PFSK-1 (cell line): Measurements from ENCODE around the gene CCDC134.

Source experiments
- FOXP2 ChIP-seq: optimal IDR thresholded peaks from 2 replicates; pipeline ENCODE3; 2011; ENCODE audit warnings: borderline replicate concordance, control low read depth, inconsistent platforms; ENCODE audit not compliant: insufficient read depth; ENCODE audit errors: extremely low read length, extremely low read depth
- POLR2AphosphoS5 ChIP-seq: IDR thresholded peaks from 2 replicates; pipeline ENCODE4 v1.6.1; 2012; ENCODE audit warnings: low read depth, mild to moderate bottlenecking, control low read depth, low read length, moderate library complexity
- SIN3A ChIP-seq: IDR thresholded peaks from 2 replicates; pipeline ENCODE4 v1.6.1; 2012; ENCODE audit warnings: mild to moderate bottlenecking, low read length, moderate library complexity, borderline replicate concordance; ENCODE audit not compliant: insufficient read depth
- TAF1 ChIP-seq: IDR thresholded peaks from 2 replicates; pipeline ENCODE4 v1.6.1; 2012; ENCODE audit warnings: low read length, control low read depth, borderline replicate concordance; ENCODE audit not compliant: insufficient read depth
- TF ChIP-seq, protein P1 (sequence below), 2 experiments: IDR thresholded peaks; 2 replicates each; pipeline versions ENCODE4 v1.6.1 to v1.8.0; 2011 to 2012; ENCODE audit warnings: low read depth in 2 of 2, low read length in 2 of 2, control low read depth in 1 of 2, inconsistent platforms in 1 of 2, mild to moderate bottlenecking in 1 of 2, moderate library complexity in 1 of 2; ENCODE audit not compliant: insufficient read depth in 1 of 2

Gene CCDC134

DNA sequence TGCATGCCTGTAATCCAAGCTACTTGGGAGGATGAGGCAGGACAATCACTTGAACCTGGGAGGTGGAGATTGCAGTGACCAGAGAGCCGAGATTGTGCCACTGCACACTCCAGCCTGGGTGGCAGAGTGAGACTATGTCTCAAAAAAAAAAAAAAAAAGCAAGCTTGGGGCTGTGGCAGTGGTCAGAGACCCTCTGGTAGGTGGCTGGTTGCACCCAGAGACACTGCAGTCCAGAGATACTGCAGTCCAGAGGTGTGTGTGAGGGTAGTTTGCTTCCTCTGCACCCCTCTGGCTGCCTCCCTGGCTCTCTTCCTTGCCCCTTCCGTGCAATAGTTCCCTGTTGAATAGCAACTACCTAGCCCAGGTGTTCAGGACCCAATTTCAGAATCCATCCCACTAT is 1.7 kb upstream of the CCDC134 start:
- no peak for TF ChIP-seq POLR2AphosphoS5
- TF ChIP-seq SIN3A: no peak
- no peak for TF ChIP-seq FOXP2
- TF ChIP-seq TAF1: no peak
- TF ChIP-seq, protein P1, sequence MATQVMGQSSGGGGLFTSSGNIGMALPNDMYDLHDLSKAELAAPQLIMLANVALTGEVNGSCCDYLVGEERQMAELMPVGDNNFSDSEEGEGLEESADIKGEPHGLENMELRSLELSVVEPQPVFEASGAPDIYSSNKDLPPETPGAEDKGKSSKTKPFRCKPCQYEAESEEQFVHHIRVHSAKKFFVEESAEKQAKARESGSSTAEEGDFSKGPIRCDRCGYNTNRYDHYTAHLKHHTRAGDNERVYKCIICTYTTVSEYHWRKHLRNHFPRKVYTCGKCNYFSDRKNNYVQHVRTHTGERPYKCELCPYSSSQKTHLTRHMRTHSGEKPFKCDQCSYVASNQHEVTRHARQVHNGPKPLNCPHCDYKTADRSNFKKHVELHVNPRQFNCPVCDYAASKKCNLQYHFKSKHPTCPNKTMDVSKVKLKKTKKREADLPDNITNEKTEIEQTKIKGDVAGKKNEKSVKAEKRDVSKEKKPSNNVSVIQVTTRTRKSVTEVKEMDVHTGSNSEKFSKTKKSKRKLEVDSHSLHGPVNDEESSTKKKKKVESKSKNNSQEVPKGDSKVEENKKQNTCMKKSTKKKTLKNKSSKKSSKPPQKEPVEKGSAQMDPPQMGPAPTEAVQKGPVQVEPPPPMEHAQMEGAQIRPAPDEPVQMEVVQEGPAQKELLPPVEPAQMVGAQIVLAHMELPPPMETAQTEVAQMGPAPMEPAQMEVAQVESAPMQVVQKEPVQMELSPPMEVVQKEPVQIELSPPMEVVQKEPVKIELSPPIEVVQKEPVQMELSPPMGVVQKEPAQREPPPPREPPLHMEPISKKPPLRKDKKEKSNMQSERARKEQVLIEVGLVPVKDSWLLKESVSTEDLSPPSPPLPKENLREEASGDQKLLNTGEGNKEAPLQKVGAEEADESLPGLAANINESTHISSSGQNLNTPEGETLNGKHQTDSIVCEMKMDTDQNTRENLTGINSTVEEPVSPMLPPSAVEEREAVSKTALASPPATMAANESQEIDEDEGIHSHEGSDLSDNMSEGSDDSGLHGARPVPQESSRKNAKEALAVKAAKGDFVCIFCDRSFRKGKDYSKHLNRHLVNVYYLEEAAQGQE (IDR thresholded peaks at IDR 0.05; ENCODE audit: insufficient read depth in 1 of 2, low read depth in 2 of 2, low read length in 2 of 2): no peak

DNA sequence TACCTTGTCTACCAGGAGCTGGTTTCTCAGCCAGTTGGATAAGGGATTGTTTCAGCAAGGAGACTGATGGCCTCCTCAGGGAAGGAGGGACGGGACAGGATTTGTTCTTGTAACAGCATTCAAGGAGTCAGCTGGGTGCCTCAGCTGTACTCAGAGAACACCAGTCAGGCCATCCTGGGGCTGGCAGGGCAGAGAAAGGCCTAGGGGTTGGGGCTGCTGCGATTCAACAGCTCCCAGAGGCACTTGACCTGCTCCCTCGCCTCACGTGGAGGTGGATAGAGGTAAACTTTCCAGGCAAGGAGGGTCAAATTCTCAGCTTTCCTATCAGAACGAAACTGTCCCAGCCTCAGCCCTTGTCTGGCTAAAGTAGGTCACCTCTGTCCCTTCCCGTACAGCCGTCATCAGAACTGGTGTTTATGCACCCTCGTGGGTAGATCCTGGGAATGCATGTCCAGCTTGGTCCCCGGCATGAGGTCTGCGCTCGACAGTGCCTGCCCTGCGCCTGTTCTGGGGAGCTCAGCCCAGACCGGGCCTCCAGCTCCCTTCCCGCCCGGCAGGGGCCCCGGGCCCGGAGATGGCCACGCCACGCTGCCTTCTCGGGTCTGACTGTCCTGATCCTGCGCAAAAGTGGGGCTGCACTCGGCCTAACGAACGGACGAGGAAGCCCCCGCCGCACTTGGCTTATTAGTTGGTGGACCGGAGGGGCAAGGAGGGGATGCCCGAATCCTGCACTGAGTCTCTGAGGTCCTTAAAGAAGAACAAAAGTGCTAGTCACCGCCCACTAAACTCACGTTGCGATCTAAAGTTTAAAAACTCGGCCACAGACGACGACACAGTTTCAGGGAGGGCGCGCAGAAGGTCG is 762 bp upstream of the CCDC134 start:
- no peak for TF ChIP-seq TAF1
- TF ChIP-seq, protein P1 (IDR thresholded peaks at IDR 0.05; ENCODE audit: insufficient read depth in 1 of 2, low read depth in 2 of 2, low read length in 2 of 2): no peak
- no peak for TF ChIP-seq FOXP2
- no peak for TF ChIP-seq SIN3A
- TF ChIP-seq POLR2AphosphoS5: no peak

GRCh38 chr22:41801147-41801819 is 804 bp downstream of the CCDC134 start:
- TF ChIP-seq FOXP2: no peak
- no peak for TF ChIP-seq SIN3A
- TF ChIP-seq, protein P1 (IDR thresholded peaks at IDR 0.05; ENCODE audit: insufficient read depth in 1 of 2, low read depth in 2 of 2, low read length in 2 of 2): no peak
- no peak for TF ChIP-seq POLR2AphosphoS5
- no peak for TF ChIP-seq TAF1

DNA sequence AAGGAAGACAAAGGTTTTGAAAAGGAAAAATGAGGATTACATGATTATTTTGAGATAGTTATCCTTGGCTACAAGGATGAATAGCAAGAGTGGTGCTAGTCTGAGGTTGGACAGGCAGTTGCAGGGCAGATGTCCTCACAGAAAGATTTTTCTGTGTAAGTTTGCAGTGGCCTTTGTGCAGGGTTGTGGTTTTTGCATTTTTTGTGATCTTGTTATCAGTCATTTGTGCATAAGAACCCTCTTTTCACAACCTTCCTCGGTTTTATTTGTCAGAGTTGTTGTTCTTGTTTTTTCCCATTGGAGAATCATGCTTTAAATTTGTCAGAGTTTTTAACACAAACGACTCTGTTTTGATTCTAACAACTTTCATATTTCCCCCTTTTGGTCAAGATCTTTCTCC is 1.4 kb downstream of the CCDC134 start:
- TF ChIP-seq POLR2AphosphoS5 (no peak), SIN3A (no peak), FOXP2 (no peak), TAF1 (no peak)
- TF ChIP-seq, protein P1 (IDR thresholded peaks at IDR 0.05; ENCODE audit: insufficient read depth in 1 of 2, low read depth in 2 of 2, low read length in 2 of 2): no peak
